ENCODE measurements around the gene F7. TPM values are rescaled to one million over a fixed set of nuclear protein-coding genes. Genes with fewer than 3 reads are reported as not detected.

Gene F7
- total RNA-seq, 3 donors from 2014 or later (not counting 1 experiment from before 2014, with no cell fraction given): 0.25 to 0.91 TPM; not detected in 1

GRCh38 chr13:113088691-113089020 is 16.9 kb upstream of the F7 start:
- no peak overlapping the region for H3K27ac ChIP-seq (ENCODE audit: low read length)
- H3K9me3 ChIP-seq (ENCODE audit: control insufficient read depth, insufficient read depth, low read length): no peaks in the 10 kb centered on the region
- H3K27me3 ChIP-seq (ENCODE audit: control insufficient read depth, insufficient read depth, low read length): no peaks in the 10 kb centered on the region
- DNase-seq (no peak), ATAC-seq (no peak)
- H3K27ac Mint-ChIP-seq: no peak overlapping the region
- H3K4me1 ChIP-seq (ENCODE audit: control insufficient read depth, insufficient read depth, low read length): no peaks in the 10 kb centered on the region
- H3K9me3 Mint-ChIP-seq: no peaks in the 10 kb centered on the region
- H3K27me3 Mint-ChIP-seq (ENCODE audit: low read depth in 2 of 2): no peaks in the 10 kb centered on the region
- 91% methylated on average over 17 of the region's 17 CpGs for WGBS (ENCODE audit: insufficient coverage)
- H3K36me3 ChIP-seq (ENCODE audit: control insufficient read depth, insufficient read depth, low read length): no peaks in the 10 kb centered on the region
- H3K36me3 Mint-ChIP-seq: no peaks in the 10 kb centered on the region
- H3K4me1 Mint-ChIP-seq: no peaks in the 10 kb centered on the region
- TF ChIP-seq CTCF (IDR thresholded peaks at IDR 0.05): no peak
- intact Hi-C loops (cut with micrococcal nuclease): no loop called here
- H3K4me3 ChIP-seq (ENCODE audit: low read length): no peak overlapping the region
- no peak overlapping the region for H3K4me3 Mint-ChIP-seq

- H3K36me3 Mint-ChIP-seq: no peaks in the 10 kb centered on the region
- Histone ChIP-seq H3K27ac (ENCODE audit: low read length) (no peak overlapping the region), H3K36me3 (ENCODE audit: control insufficient read depth, insufficient read depth, low read length) (no peaks in the 10 kb centered on the region), H3K4me3 (ENCODE audit: low read length) (no peak overlapping the region), H3K4me1 (ENCODE audit: control insufficient read depth, insufficient read depth, low read length) (no peaks in the 10 kb centered on the region), H3K9me3 (ENCODE audit: control insufficient read depth, insufficient read depth, low read length) (no peaks in the 10 kb centered on the region), H3K27me3 (ENCODE audit: control insufficient read depth, insufficient read depth, low read length) (no peaks in the 10 kb centered on the region)
- ATAC-seq (no peak), DNase-seq (no peak)
- WGBS (ENCODE audit: insufficient coverage): 95% methylated on average over 36 of the region's 36 CpGs
- no peaks in the 10 kb centered on the region for H3K4me1 Mint-ChIP-seq
- TF ChIP-seq CTCF (IDR thresholded peaks at IDR 0.05): no peak
- no peaks in the 10 kb centered on the region for H3K27me3 Mint-ChIP-seq (ENCODE audit: low read depth in 2 of 2)
- H3K27ac Mint-ChIP-seq: no peak overlapping the region
- intact Hi-C loops (cut with micrococcal nuclease): no loop called here
- no peaks in the 10 kb centered on the region for H3K9me3 Mint-ChIP-seq
- H3K4me3 Mint-ChIP-seq: no peak overlapping the region
Observed at GRCh38 chr13:113089693-113090414, 15.7 kb upstream of the F7 start.

- H3K4me3 ChIP-seq (ENCODE audit: low read length): no peak overlapping the region
- H3K36me3 ChIP-seq (ENCODE audit: control insufficient read depth, insufficient read depth, low read length): no peaks in the 10 kb centered on the region
- no peaks in the 10 kb centered on the region for H3K27me3 ChIP-seq (ENCODE audit: control insufficient read depth, insufficient read depth, low read length)
- Mint-ChIP-seq H3K9me3 (no peaks in the 10 kb centered on the region), H3K36me3 (no peaks in the 10 kb centered on the region), H3K27ac (no peak overlapping the region), H3K4me3 (no peak overlapping the region), H3K27me3 (ENCODE audit: low read depth in 2 of 2) (no peaks in the 10 kb centered on the region), H3K4me1 (no peaks in the 10 kb centered on the region)
- no peak for DNase-seq
- no peaks in the 10 kb centered on the region for H3K4me1 ChIP-seq (ENCODE audit: control insufficient read depth, insufficient read depth, low read length)
- no peak for TF ChIP-seq CTCF (IDR thresholded peaks at IDR 0.05)
- ATAC-seq: no peak
- H3K9me3 ChIP-seq (ENCODE audit: control insufficient read depth, insufficient read depth, low read length): no peaks in the 10 kb centered on the region
- H3K27ac ChIP-seq (ENCODE audit: low read length): no peak overlapping the region
- intact Hi-C loops (cut with micrococcal nuclease): no loop called here
- WGBS (ENCODE audit: insufficient coverage): 92% methylated on average over 12 of the region's 13 CpGs
Observed at GRCh38 chr13:113090415-113090770, 15.2 kb upstream of the F7 start.

- Mint-ChIP-seq H3K27me3 (ENCODE audit: low read depth in 2 of 2) (no peaks in the 10 kb centered on the region), H3K36me3 (no peaks in the 10 kb centered on the region), H3K9me3 (no peaks in the 10 kb centered on the region), H3K4me3 (no peak overlapping the region), H3K4me1 (no peaks in the 10 kb centered on the region), H3K27ac (no peak overlapping the region)
- H3K27me3 ChIP-seq (ENCODE audit: control insufficient read depth, insufficient read depth, low read length): no peaks in the 10 kb centered on the region
- DNase-seq: no peak
- ATAC-seq: no peak
- intact Hi-C loops (cut with micrococcal nuclease): no loop called here
- no peaks in the 10 kb centered on the region for H3K4me1 ChIP-seq (ENCODE audit: control insufficient read depth, insufficient read depth, low read length)
- no peaks in the 10 kb centered on the region for H3K9me3 ChIP-seq (ENCODE audit: control insufficient read depth, insufficient read depth, low read length)
- no peak overlapping the region for H3K4me3 ChIP-seq (ENCODE audit: low read length)
- WGBS (ENCODE audit: insufficient coverage): 95% methylated on average over 24 of the region's 24 CpGs
- H3K27ac ChIP-seq (ENCODE audit: low read length): no peak overlapping the region
- no peak for TF ChIP-seq CTCF (IDR thresholded peaks at IDR 0.05)
- no peaks in the 10 kb centered on the region for H3K36me3 ChIP-seq (ENCODE audit: control insufficient read depth, insufficient read depth, low read length)
Observed at GRCh38 chr13:113090806-113091205, 14.8 kb upstream of the F7 start.
